Right lung (tissue), 5 donors: ENCODE results near the gene WDR45B. TPM values are rescaled to one million over a fixed set of nuclear protein-coding genes. Genes with fewer than 3 reads are reported as not detected.
"Not testable (repeated sequence)": the region's sequence is repeated elsewhere in the genome, so short reads cannot be mapped to it uniquely, and the experiment has no call there.

Source experiments
- DNase-seq, 2 donors: peaks; one replicate each; pipeline ENCODE4 v3.0.0-alpha.2; 2013
- polyA plus RNA-seq, 5 donors: library from polyadenylated mRNA; unstranded; fragments of 120-200 nt; gene quantifications; one replicate each; pipeline versions ENCODE4 v1.2.1 to v1.2.3, GENCODE V29; 2013; ENCODE audit warnings: inconsistent platforms in 1 of 5, low replicate concordance in 1 of 5; ENCODE audit not compliant: insufficient read length in 5 of 5, insufficient read depth in 1 of 5

Gene WDR45B
- polyA plus RNA-seq, 5 donors: 74.0 to 95.4 (median 86.4) TPM

GRCh38 chr17:82659886-82660285, 11.6 kb upstream of the WDR45B start:
- no peak for DNase-seq

GRCh38 chr17:82658796-82659452, 10.7 kb upstream of the WDR45B start:
- DNase-seq: no peak

GRCh38 chr17:82658331-82658730, 10.1 kb upstream of the WDR45B start:
- DNase-seq: no peak

DNA sequence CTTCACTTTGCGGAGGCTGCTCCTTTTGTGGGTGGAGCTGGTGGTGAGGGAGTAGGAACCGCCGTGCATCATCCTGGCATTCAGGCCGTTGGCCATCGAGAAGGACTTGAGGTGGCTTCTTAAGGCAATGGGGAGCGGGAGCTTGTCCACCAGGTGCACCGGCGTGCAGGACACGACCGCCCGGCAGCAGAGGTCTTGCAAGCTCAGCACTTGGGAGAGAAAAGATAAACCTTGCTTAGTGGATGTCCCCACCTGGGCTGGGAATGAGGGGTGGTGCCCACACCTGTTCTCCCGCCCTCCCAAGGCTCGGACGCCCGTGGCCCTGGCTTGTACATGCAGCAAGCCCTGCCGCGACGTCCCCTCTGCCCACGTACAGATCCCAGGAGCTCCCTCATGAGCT, 9.7 kb upstream of the WDR45B start:
- no peak for DNase-seq

DNA sequence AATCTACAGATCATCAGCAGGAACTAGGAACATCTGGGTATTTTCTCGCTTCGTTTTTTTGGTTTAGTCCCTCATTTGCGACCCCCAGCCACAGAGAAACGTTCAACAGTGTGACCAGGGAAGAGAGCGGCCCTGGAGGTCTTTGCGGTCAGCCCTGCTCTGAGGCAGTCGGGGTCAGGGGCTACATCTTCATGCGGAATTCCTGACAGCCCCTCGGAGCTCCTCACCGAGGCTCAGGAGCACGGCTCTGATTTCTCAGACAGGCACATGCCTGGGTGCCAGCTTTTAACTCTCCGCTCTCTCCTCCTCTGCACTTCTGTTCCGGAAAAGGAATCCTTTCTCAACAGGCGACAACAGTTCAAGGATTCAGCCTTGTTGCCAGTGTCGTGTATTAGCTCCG, 8.0 kb upstream of the WDR45B start:
- no peak for DNase-seq

- no peak for DNase-seq
Measured at GRCh38 chr17:82655523-82655922, 7.3 kb upstream of the WDR45B start.

DNA sequence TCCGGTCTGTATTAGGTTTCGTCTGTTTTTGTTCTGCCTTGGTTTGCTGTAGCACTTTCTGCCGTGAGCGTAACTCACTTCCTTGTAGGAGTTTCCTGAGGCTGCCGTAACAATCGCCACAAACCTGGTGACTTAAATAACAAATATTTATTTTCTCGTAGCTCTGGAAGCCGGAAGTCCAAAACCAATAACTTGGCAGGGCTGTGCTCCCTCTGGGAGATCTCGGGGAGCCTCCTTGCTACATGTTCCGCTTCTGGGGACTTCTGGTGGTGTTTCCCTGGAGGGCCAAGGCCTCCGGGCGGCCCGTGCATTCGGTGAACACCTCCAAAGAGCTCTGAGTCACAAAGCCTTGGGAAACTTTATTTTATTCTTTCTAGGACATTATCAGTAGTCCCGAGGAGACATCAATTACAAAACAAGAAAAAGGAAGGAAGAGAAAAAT, 6.8 kb upstream of the WDR45B start:
- no peak for DNase-seq

DNA sequence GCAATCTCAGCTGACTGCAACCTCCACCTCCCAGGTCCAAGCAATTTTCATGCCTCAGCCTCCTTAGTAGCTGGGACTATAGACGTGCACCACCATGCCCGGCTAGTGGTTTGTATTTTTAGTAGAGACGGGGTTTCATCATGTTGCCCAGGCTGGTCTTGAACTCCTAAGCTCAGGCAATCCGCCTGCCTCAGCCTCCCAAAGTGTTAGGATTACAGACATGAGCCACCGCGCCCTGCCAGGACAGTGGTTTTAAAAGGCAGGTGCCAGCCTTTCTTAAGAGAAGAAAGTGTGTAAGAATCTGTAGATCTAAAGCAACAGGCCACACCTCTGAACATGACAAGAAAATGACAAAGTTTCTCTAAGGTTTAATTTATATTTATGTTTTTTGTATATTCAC, 6.4 kb upstream of the WDR45B start:
- DNase-seq: not testable (repeated sequence)

DNA sequence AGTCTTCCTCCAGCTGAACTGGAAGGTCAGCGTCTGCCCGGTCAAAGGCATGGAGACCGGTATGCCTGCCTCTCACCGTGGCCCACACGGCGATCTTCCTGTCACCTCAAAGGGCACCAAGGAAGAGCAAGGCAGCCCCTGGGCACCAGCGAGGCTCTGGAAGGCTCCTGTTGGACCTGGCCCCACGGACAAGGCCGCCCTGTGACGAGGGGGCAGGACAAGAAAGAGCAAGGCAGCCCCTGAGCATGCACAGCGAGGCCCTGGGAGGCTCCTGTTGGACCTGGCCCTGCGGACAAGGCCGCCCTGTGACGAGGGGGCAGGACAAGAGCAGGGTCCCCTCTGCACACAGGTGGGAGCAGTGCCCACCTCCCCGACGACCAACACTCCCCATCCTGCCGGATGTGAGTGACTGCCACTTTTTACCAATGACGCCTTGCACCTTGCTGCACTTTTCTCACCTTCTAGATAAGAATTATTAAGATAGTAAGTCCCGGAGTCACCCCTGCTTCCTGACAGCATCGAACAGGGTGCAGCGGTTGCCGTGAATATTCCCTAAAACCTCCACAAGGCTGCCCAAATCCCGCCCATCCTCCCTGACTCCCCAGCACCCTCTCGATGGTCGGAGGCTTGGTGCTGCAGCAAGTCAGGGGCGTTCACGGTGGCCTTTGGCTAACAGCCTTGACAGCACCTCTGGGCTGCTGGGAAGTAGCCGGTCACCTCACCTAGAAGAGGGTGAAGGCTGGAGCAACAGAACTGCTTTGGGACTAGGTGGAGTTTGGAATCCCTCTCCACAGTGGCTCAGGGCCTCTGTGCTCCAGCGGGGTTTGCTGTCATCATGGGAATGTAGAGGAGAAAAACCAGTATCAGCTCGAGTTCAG, 5.6 kb upstream of the WDR45B start:
- DNase-seq: no peak

DNA sequence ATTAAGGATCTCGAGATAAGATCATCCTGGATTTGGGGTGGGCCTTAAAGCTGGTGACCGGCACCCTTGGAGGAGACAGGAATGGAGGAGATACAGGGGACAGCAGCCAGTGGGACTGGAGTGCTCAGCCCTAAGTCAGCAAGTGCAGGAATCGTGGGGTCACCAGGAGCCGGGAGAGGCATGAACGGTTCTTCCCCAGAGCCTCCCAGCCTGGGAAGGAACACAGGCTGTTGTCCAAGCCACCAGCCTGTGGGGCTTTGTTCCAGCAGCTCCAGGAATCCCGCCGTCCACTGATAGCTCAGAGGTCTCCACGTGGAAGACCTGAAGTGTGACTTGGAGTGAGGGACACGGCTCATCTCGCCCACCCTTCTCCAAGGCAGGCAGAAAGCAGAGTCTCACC, 2.5 kb upstream of the WDR45B start:
- no peak for DNase-seq

GRCh38 chr17:82649501-82650261, 1.4 kb upstream of the WDR45B start:
- DNase-seq: no peak

- peak; percentile 28 to 29 for DNase-seq
Measured at GRCh38 chr17:82648742-82649331, 593 bp upstream of the WDR45B start.

GRCh38 chr17:82647593-82648164, 565 bp downstream of the WDR45B start:
- peak in 1 of 2 donors; percentile 13 for DNase-seq

GRCh38 chr17:82645516-82645915, 2.7 kb downstream of the WDR45B start:
- no peak for DNase-seq

DNA sequence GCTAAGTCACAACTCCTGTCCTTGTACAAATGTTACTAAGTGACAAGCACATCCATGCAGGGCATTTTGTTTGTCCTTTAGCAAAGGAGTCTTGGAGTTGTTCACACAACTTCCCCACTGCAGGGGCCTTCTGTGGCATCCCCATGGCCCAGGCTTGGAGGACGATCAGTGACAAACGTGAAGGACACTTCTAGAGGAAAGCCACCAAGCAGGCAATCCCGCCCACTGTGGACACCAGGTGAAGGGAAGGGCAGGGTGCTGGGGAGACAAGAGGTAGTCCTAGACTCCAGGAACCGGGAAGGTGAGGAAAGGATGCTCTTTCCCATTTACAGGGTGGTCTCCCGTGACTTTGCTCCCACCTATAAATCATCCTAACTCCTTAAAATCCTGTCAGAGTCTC, 4.1 kb downstream of the WDR45B start:
- DNase-seq: no peak

GRCh38 chr17:82642022-82642421, 6.2 kb downstream of the WDR45B start:
- DNase-seq: no peak

DNA sequence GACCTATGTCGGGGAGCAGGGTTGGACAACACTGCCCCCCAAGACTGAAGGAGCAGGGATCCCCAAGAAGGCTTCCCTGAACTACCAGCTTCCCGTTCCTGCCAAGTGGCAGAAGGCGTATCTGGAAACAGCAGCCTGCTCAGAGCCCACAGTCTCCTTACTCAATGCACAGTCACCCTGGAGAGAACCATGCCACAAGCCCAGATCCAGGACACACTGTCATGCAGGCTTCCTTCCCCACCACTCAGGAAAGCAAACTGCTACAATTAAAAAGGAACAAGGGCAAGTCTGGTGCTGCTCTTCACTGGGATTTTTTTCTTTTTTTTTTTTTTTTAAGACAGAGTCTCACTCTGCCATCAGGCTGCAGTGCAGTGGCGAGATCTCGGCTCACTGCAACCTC, 8.2 kb downstream of the WDR45B start:
- no peak for DNase-seq

- no peak for DNase-seq
Measured at GRCh38 chr17:82639628-82640027, 8.6 kb downstream of the WDR45B start.

DNA sequence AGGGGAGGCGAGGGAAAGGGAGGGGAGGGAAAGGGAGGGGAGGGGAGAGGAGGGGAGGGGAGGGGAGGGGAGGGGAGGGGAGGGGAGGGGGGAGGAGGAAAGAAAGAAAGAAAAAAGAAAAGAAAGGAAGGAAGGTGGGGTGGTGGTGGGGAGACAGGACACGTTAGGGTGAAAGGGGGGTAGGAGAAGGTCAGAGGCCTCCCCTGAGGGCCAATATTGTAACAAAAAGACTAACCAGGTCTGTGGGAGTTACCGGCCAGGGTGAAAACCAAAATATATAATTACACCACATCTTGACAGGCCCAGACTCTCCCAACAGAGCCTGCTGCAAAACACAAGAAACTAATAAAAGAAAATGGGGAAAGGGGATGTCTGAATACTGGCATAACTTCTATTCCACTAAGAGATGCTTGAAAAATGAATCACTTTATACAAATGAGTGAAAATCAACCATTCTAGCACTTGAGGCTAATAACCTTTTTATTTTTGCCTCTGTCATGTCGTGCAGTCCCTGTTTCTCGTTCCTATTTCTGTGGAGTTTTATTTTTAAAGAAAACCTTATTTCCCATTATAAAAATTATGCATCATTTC, 10.0 kb downstream of the WDR45B start:
- DNase-seq: no peak

DNA sequence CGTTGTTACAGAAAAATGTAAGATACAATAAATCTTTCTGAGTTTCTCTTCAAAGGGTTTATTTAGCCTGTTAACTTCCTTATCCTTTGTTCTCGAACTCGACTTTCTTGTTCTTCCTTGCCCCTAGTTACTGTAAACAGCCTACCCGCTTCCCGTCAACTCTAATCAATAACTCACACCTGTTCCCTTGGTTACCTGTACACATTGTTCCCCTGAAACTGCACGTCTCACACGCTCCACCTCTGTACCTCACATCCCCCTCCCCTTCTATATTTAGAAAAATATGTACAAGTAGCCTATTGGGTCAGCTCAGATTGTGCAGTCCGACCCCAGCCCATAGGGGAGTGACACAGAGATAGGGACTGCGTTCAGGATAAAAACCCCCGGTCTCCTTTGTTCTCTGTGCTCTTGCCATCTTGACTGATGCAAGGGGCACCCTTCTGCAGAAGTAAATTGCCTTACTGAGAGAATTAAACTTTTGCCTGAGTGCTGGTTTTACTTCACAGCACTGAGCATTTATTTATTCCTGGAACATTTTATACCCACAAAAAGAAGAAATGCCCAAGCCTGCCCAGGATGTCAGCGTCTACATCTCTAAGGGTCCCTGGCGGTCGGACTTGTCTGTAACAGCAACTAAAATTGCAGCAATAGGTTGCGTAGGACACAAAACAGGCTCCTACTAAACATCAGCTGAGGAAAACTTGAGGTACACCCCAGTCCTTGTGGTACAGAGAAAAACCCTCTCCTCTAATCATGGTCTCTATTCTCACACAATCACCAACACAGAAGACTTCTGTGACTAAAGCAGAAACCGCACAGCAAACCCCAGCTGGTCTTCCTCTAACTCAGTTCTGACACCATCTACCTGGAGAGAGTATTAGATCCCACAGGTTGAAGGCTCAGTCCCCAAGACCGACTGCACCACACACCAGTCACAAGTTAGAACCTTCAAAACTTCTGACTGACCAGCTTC, 11.3 kb downstream of the WDR45B start:
- DNase-seq: peak in 1 of 2 donors; percentile 31
